WTC11 (cell line): Measurements from ENCODE around the gene VTA1. TPM values are rescaled to one million over a fixed set of nuclear protein-coding genes. Genes with fewer than 3 reads are reported as not detected.

Experiments
- ATAC-seq: fragments of 200-7000 bp; cut with Tn5 transposase; 2 replicates; pipeline ENCODE4 v1.10.0; 2021; ENCODE audit warnings: mild to moderate bottlenecking, moderate library complexity
- CTCF ChIA-PET: fragments of 300-600 bp; sonication (Branson Sonifier 250); formaldehyde crosslinking; loops from one replicate; lab custom pipeline; 2021; ENCODE audit warnings: antibody characterized with exemption; lab: Charles Lee
- POLR2A ChIA-PET: fragments of 350-600 bp; sonication (Branson Sonifier 250); formaldehyde crosslinking; loops from one replicate; lab custom pipeline; 2021; ENCODE audit warnings: antibody characterized with exemption; lab: Charles Lee
- DNase-seq: peaks from one replicate; pipeline ENCODE4 v3.0.0; 2021; ENCODE audit warnings: low spot score
- H3K27ac Mint-ChIP-seq: 2 replicates; pipeline ENCODE4 v1.8.0; 2021; ENCODE audit warnings: mixed read lengths
- H3K27me3 Mint-ChIP-seq: 2 replicates; pipeline ENCODE4 v1.8.0; 2021; ENCODE audit warnings: low read depth, mild to moderate bottlenecking, moderate library complexity, mixed read lengths
- H3K36me3 Mint-ChIP-seq: 2 replicates; pipeline ENCODE4 v1.8.0; 2021; ENCODE audit warnings: mixed read lengths
- H3K4me1 Mint-ChIP-seq: 2 replicates; pipeline ENCODE4 v1.8.0; 2022; ENCODE audit warnings: mixed read lengths
- H3K4me3 Mint-ChIP-seq: 2 replicates; pipeline ENCODE4 v1.8.0; 2021; ENCODE audit warnings: mild to moderate bottlenecking, moderate library complexity, mixed read lengths
- H3K9me3 Mint-ChIP-seq: 2 replicates; pipeline ENCODE4 v1.8.0; 2021; ENCODE audit warnings: mixed read lengths
- ATF2 ChIP-seq: sonication (generic); formaldehyde crosslinking; IDR thresholded peaks from 2 replicates; pipeline ENCODE4 v1.8.1; 2022; ENCODE audit warnings: low read depth, missing genetic modification reagents, borderline replicate concordance
- E2F4 ChIP-seq: sonication (generic); formaldehyde crosslinking; IDR thresholded peaks from 2 replicates; pipeline ENCODE4 v1.8.1; 2022; ENCODE audit warnings: low read depth, mild to moderate bottlenecking, moderate library complexity, missing genetic modification reagents, borderline replicate concordance
- ERG ChIP-seq: fragments of 250-450 bp; sonication (Bioruptor Pico); IDR thresholded peaks from 2 replicates; pipeline ENCODE4 v1.8.0; 2021; ENCODE audit warnings: mild to moderate bottlenecking
- ETV6 ChIP-seq: sonication (generic); formaldehyde crosslinking; IDR thresholded peaks from 2 replicates; pipeline ENCODE4 v1.8.1; 2022; ENCODE audit warnings: mild to moderate bottlenecking, missing genetic modification reagents
- FOXK1 ChIP-seq: sonication (generic); formaldehyde crosslinking; IDR thresholded peaks from 2 replicates; pipeline ENCODE4 v1.8.0; 2022; ENCODE audit warnings: mild to moderate bottlenecking, moderate library complexity, missing genetic modification reagents
- FOXP1 ChIP-seq: sonication (generic); formaldehyde crosslinking; IDR thresholded peaks from 2 replicates; pipeline ENCODE4 v1.8.0; 2022; ENCODE audit warnings: missing genetic modification reagents, mild to moderate bottlenecking, moderate library complexity, borderline replicate concordance
- KAT7 ChIP-seq: sonication (generic); formaldehyde crosslinking; IDR thresholded peaks from 2 replicates; pipeline ENCODE4 v1.8.1; 2023; ENCODE audit warnings: missing genetic modification reagents, mild to moderate bottlenecking, borderline replicate concordance
- NFE2L1 ChIP-seq: sonication (generic); formaldehyde crosslinking; IDR thresholded peaks from 2 replicates; pipeline ENCODE4 v1.8.1; 2023; ENCODE audit warnings: missing genetic modification reagents
- OVOL2 ChIP-seq: fragments of 250-450 bp; sonication (Bioruptor Pico); IDR thresholded peaks from 2 replicates; pipeline ENCODE4 v1.9.0; 2021; ENCODE audit warnings: mild to moderate bottlenecking, borderline replicate concordance
- STAT6 ChIP-seq: sonication (generic); formaldehyde crosslinking; conservative IDR thresholded peaks from 2 replicates; pipeline ENCODE4 v1.8.1; 2023; ENCODE audit warnings: mild to moderate bottlenecking, low read depth, missing genetic modification reagents, moderate library complexity
- TEAD1 ChIP-seq: sonication (generic); formaldehyde crosslinking; IDR thresholded peaks from 2 replicates; pipeline ENCODE4 v1.8.0; 2022; ENCODE audit warnings: mild to moderate bottlenecking, missing genetic modification reagents
- ZNF138 ChIP-seq: sonication (generic); formaldehyde crosslinking; conservative IDR thresholded peaks from 2 replicates; pipeline ENCODE4 v1.8.1; 2022; ENCODE audit warnings: mild to moderate bottlenecking, moderate library complexity, missing genetic modification reagents
- ZNF263 ChIP-seq: sonication (generic); formaldehyde crosslinking; IDR thresholded peaks from 2 replicates; pipeline ENCODE4 v1.8.1; 2022; ENCODE audit warnings: low read depth, mild to moderate bottlenecking, moderate library complexity, missing genetic modification reagents
- total RNA-seq: library from RNA; stranded (reverse); gene quantifications from 3 replicates; pipeline ENCODE4 v1.2.3, GENCODE V29; 2021
- TF ChIP-seq, protein P1 (sequence below): sonication (generic); formaldehyde crosslinking; IDR thresholded peaks from 2 replicates; pipeline ENCODE4 v1.8.1; 2022; ENCODE audit warnings: missing genetic modification reagents, borderline replicate concordance
- TF ChIP-seq, protein P2 (sequence below): sonication (generic); formaldehyde crosslinking; IDR thresholded peaks from 2 replicates; pipeline ENCODE4 v1.8.1; 2023; ENCODE audit warnings: mild to moderate bottlenecking, missing genetic modification reagents, borderline replicate concordance
- TF ChIP-seq, protein P3 (sequence below): sonication (generic); formaldehyde crosslinking; IDR thresholded peaks from 2 replicates; pipeline ENCODE4 v1.8.0; 2022; ENCODE audit warnings: mild to moderate bottlenecking, missing genetic modification reagents

The VTA1 gene
- total RNA-seq, 1 experiment from 2014 or later: 55.4 TPM

- TF ChIP-seq, protein P1, sequence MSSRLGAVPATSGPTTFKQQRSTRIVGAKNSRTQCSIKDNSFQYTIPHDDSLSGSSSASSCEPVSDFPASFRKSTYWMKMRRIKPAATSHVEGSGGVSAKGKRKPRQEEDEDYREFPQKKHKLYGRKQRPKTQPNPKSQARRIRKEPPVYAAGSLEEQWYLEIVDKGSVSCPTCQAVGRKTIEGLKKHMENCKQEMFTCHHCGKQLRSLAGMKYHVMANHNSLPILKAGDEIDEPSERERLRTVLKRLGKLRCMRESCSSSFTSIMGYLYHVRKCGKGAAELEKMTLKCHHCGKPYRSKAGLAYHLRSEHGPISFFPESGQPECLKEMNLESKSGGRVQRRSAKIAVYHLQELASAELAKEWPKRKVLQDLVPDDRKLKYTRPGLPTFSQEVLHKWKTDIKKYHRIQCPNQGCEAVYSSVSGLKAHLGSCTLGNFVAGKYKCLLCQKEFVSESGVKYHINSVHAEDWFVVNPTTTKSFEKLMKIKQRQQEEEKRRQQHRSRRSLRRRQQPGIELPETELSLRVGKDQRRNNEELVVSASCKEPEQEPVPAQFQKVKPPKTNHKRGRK (CRISPR knock-in tag): no peak
- TF ChIP-seq, protein P2, sequence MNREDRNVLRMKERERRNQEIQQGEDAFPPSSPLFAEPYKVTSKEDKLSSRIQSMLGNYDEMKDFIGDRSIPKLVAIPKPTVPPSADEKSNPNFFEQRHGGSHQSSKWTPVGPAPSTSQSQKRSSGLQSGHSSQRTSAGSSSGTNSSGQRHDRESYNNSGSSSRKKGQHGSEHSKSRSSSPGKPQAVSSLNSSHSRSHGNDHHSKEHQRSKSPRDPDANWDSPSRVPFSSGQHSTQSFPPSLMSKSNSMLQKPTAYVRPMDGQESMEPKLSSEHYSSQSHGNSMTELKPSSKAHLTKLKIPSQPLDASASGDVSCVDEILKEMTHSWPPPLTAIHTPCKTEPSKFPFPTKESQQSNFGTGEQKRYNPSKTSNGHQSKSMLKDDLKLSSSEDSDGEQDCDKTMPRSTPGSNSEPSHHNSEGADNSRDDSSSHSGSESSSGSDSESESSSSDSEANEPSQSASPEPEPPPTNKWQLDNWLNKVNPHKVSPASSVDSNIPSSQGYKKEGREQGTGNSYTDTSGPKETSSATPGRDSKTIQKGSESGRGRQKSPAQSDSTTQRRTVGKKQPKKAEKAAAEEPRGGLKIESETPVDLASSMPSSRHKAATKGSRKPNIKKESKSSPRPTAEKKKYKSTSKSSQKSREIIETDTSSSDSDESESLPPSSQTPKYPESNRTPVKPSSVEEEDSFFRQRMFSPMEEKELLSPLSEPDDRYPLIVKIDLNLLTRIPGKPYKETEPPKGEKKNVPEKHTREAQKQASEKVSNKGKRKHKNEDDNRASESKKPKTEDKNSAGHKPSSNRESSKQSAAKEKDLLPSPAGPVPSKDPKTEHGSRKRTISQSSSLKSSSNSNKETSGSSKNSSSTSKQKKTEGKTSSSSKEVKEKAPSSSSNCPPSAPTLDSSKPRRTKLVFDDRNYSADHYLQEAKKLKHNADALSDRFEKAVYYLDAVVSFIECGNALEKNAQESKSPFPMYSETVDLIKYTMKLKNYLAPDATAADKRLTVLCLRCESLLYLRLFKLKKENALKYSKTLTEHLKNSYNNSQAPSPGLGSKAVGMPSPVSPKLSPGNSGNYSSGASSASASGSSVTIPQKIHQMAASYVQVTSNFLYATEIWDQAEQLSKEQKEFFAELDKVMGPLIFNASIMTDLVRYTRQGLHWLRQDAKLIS (CRISPR knock-in tag): no peak
- TF ChIP-seq KAT7 (CRISPR knock-in tag) (no peak), FOXP1 (CRISPR knock-in tag) (no peak), ZNF263 (no peak), TEAD1 (CRISPR knock-in tag) (no peak), ZNF138 (no peak), ETV6 (CRISPR knock-in tag) (no peak), ATF2 (CRISPR knock-in tag) (no peak), NFE2L1 (CRISPR knock-in tag) (no peak)
Measured at GRCh38 chr6:142130814-142131213, 16.2 kb upstream of the VTA1 start (continued).

- H3K36me3 Mint-ChIP-seq: no peaks in the 10 kb centered on the region
- TF ChIP-seq OVOL2 (CRISPR knock-in tag): no peak
- TF ChIP-seq, protein P3, sequence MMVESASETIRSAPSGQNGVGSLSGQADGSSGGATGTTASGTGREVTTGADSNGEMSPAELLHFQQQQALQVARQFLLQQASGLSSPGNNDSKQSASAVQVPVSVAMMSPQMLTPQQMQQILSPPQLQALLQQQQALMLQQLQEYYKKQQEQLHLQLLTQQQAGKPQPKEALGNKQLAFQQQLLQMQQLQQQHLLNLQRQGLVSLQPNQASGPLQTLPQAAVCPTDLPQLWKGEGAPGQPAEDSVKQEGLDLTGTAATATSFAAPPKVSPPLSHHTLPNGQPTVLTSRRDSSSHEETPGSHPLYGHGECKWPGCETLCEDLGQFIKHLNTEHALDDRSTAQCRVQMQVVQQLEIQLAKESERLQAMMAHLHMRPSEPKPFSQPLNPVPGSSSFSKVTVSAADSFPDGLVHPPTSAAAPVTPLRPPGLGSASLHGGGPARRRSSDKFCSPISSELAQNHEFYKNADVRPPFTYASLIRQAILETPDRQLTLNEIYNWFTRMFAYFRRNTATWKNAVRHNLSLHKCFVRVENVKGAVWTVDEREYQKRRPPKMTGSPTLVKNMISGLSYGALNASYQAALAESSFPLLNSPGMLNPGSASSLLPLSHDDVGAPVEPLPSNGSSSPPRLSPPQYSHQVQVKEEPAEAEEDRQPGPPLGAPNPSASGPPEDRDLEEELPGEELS (CRISPR knock-in tag): no peak
- TF ChIP-seq, protein P2 (CRISPR knock-in tag): no peak
- no peak for TF ChIP-seq E2F4 (CRISPR knock-in tag)
- no peak for TF ChIP-seq ERG (CRISPR knock-in tag)
- TF ChIP-seq FOXK1 (CRISPR knock-in tag): no peak
- TF ChIP-seq STAT6: no peak
Measured at GRCh38 chr6:142132625-142133024, 14.4 kb upstream of the VTA1 start, which contains the start of gene GJE1. Gene GJE1 (plus strand): TSS chr6:142132925. CDS start chr6:142133159, 234 bp downstream.

More at GRCh38 chr6:142132625-142133024, 14.4 kb upstream of the VTA1 start, which contains the start of gene GJE1:
- Mint-ChIP-seq H3K9me3 (no peaks in the 10 kb centered on the region), H3K4me3 (no peak within 1 kb of the TSS), H3K27ac (no peak within 1 kb of the TSS), H3K4me1 (peaks cover 8% of the 10 kb centered on the region), H3K27me3 (peaks cover 2% of the 10 kb centered on the region; the same call in 1 of the 2 replicates)
- POLR2A ChIA-PET: no interaction called here
- CTCF ChIA-PET: no interaction called here
- ATAC-seq (peak; percentile 55), DNase-seq (no peak)
